Caco-2 (cell line): ENCODE data around the gene ABCC3. TPM values are rescaled to one million over a fixed set of nuclear protein-coding genes. Genes with fewer than 3 reads are reported as not detected.

Experiments used
- BruUV-seq: library from RNA; stranded (reverse); fragments of 400-500 nt; replicated peaks from 2 replicates; lab custom pipeline; 2021; lab: Mats Ljungman, UMichigan
- CTCF ChIA-PET: fragments of 300-600 bp; sonication (Branson Sonifier 250); formaldehyde crosslinking; loops from one replicate; lab custom pipeline; 2022; ENCODE audit warnings: antibody characterized with exemption; lab: Charles Lee
- POLR2A ChIA-PET: fragments of 300-600 bp; sonication (Branson Sonifier 250); formaldehyde crosslinking; loops from one replicate; lab custom pipeline; 2022; ENCODE audit warnings: antibody characterized with exemption; lab: Charles Lee
- DNase-seq, 2 experiments: peaks; one replicate each; pipeline versions ENCODE4 v3.0.0 to v3.0.0-alpha.2; 2020 to 2022
- H3K27me3 ChIP-seq: replicated peaks from 2 replicates; pipeline ENCODE4 v1.6.0; 2011; ENCODE audit warnings: low read length; ENCODE audit not compliant: control insufficient read depth, insufficient read depth
- H3K36me3 ChIP-seq: 2 replicates; pipeline ENCODE4 v1.5.1; 2011; ENCODE audit warnings: low read length; ENCODE audit not compliant: control insufficient read depth, insufficient read depth
- H3K4me1 ChIP-seq: fragments of 250-450 bp; sonication (Bioruptor Pico); 2 replicates; pipeline ENCODE4 v1.5.1; 2020; ENCODE audit warnings: mild to moderate bottlenecking
- H3K4me3 ChIP-seq: 2 replicates; pipeline ENCODE4 v1.5.1; 2011; ENCODE audit warnings: low read depth, mild to moderate bottlenecking, control low read depth, low read length
- H3K9me3 ChIP-seq: fragments of 250-450 bp; sonication (Bioruptor Pico); 2 replicates; pipeline ENCODE4 v1.5.1; 2020; ENCODE audit warnings: mild to moderate bottlenecking, moderate library complexity
- H3K27ac Mint-ChIP-seq: one replicate; pipeline ENCODE4 v1.8.0; 2022; ENCODE audit warnings: mixed read lengths; ENCODE audit not compliant: unreplicated experiment
- H3K27me3 Mint-ChIP-seq: one replicate; pipeline ENCODE4 v1.8.0; 2022; ENCODE audit warnings: mixed read lengths; ENCODE audit not compliant: insufficient read depth, unreplicated experiment
- H3K36me3 Mint-ChIP-seq: one replicate; pipeline ENCODE4 v1.8.0; 2022; ENCODE audit warnings: mild to moderate bottlenecking, mixed read lengths; ENCODE audit not compliant: insufficient read depth, unreplicated experiment
- H3K4me1 Mint-ChIP-seq: one replicate; pipeline ENCODE4 v1.8.0; 2022; ENCODE audit warnings: low read depth, mixed read lengths; ENCODE audit not compliant: unreplicated experiment
- H3K4me3 Mint-ChIP-seq: one replicate; pipeline ENCODE4 v1.8.0; 2022; ENCODE audit warnings: mild to moderate bottlenecking, moderate library complexity, mixed read lengths; ENCODE audit not compliant: unreplicated experiment
- H3K9me3 Mint-ChIP-seq: one replicate; pipeline ENCODE4 v1.8.0; 2022; ENCODE audit warnings: mixed read lengths; ENCODE audit not compliant: unreplicated experiment
- CTCF ChIP-seq, 2 experiments: fragments of 200-600 bp in 1 of 2; IDR thresholded peaks; 1 replicate in 1 of 2; 2 replicates in 1 of 2; pipeline versions ENCODE4 v1.5.1 to v1.8.0; 2011 to 2022; ENCODE audit warnings: antibody characterized with exemption in 1 of 2, control low read depth in 1 of 2, inconsistent platforms in 1 of 2, low read depth in 1 of 2, low read length in 1 of 2, mild to moderate bottlenecking in 1 of 2, moderate library complexity in 1 of 2; ENCODE audit not compliant: insufficient read depth in 1 of 2, severe bottlenecking in 1 of 2, unreplicated experiment in 1 of 2
- intact Hi-C: fragments of 100-400 bp; cut with micrococcal nuclease; formaldehyde crosslinking; loops from one replicate; pipeline ENCODE4 v1.10.0; 2022; ENCODE audit not compliant: unreplicated experiment
- total RNA-seq: library from RNA; stranded (reverse); gene quantifications from 2 replicates; pipeline ENCODE4 v1.2.3, GENCODE V29; 2022

Gene ABCC3
- total RNA-seq, 1 experiment from 2014 or later = 45.6 TPM

- ChIA-PET POLR2A (no interaction called here), CTCF (no interaction called here)
- intact Hi-C loops = loop anchor here (2.0 kb wide), 1 partner anchor 46 kb away; no protein-coding TSS in a partner anchor
- H3K36me3 Mint-ChIP-seq = peaks cover 6% of the 10 kb centered on the region
- H3K4me3 ChIP-seq = no peak overlapping the region
- no peak for TF ChIP-seq CTCF (IDR thresholded peaks at IDR 0.05; ENCODE audit: insufficient read depth in 1 of 2, low read depth in 1 of 2, low read length in 1 of 2, severe bottlenecking in 1 of 2, unreplicated experiment in 1 of 2)
- no peaks in the 10 kb centered on the region for H3K4me1 ChIP-seq
- no peaks in the 10 kb centered on the region for H3K36me3 ChIP-seq
- no TSS peak for BruUV-seq
- no peak overlapping the region for H3K27ac Mint-ChIP-seq
- no peaks in the 10 kb centered on the region for H3K27me3 ChIP-seq
- DNase-seq = no peak
- no peak overlapping the region for H3K4me3 Mint-ChIP-seq
- peaks cover 7% of the 10 kb centered on the region for H3K4me1 Mint-ChIP-seq
- H3K27me3 Mint-ChIP-seq = peaks cover 6% of the 10 kb centered on the region
- no peaks in the 10 kb centered on the region for H3K9me3 ChIP-seq
- no peaks in the 10 kb centered on the region for H3K9me3 Mint-ChIP-seq
Observed at GRCh38 chr17:50602836-50603235, 31.8 kb upstream of the ABCC3 start.

- no peaks in the 10 kb centered on the region for H3K9me3 Mint-ChIP-seq
- intact Hi-C loops = loop anchor here (2.0 kb wide), 1 partner anchor 47 kb away; no protein-coding TSS in a partner anchor
- Histone ChIP-seq H3K9me3 (no peaks in the 10 kb centered on the region), H3K4me3 (no peak overlapping the region), H3K36me3 (no peaks in the 10 kb centered on the region), H3K4me1 (no peaks in the 10 kb centered on the region), H3K27me3 (no peaks in the 10 kb centered on the region)
- CTCF ChIA-PET = interaction anchor here (0.6 to 1.4 kb wide), 2 partner anchors 23 to 80 kb away, joined by 3 read pairs; no protein-coding TSS in a partner anchor
- POLR2A ChIA-PET = no interaction called here
- H3K4me3 Mint-ChIP-seq = no peak overlapping the region
- no TSS peak for BruUV-seq
- peaks cover 7% of the 10 kb centered on the region for H3K4me1 Mint-ChIP-seq
- peaks cover 6% of the 10 kb centered on the region for H3K27me3 Mint-ChIP-seq
- H3K27ac Mint-ChIP-seq = no peak overlapping the region
- peak; percentile 61 to 66 for TF ChIP-seq CTCF (IDR thresholded peaks at IDR 0.05; ENCODE audit: insufficient read depth in 1 of 2, low read depth in 1 of 2, low read length in 1 of 2, severe bottlenecking in 1 of 2, unreplicated experiment in 1 of 2)
- peak; percentile 66 to 75 for DNase-seq
- peaks cover 6% of the 10 kb centered on the region for H3K36me3 Mint-ChIP-seq
Observed at GRCh38 chr17:50603340-50603739, 31.3 kb upstream of the ABCC3 start.

- H3K27me3 ChIP-seq = no peaks in the 10 kb centered on the region
- CTCF ChIA-PET = interaction anchor here (0.6 to 1.4 kb wide), 7 partner anchors 13 to 102 kb away, joined by 3 to 5 read pairs (median 3); no protein-coding TSS in a partner anchor
Observed at GRCh38 chr17:50604513-50604912, 30.2 kb upstream of the ABCC3 start.

More at GRCh38 chr17:50604513-50604912, 30.2 kb upstream of the ABCC3 start:
- H3K36me3 Mint-ChIP-seq = peaks cover 6% of the 10 kb centered on the region
- Histone ChIP-seq H3K9me3 (no peaks in the 10 kb centered on the region), H3K36me3 (no peaks in the 10 kb centered on the region), H3K4me1 (no peaks in the 10 kb centered on the region), H3K4me3 (no peak overlapping the region)
- no peak overlapping the region for H3K4me3 Mint-ChIP-seq
- no peak overlapping the region for H3K27ac Mint-ChIP-seq
- intact Hi-C loops = no loop called here
- no peaks in the 10 kb centered on the region for H3K9me3 Mint-ChIP-seq
- peaks cover 6% of the 10 kb centered on the region for H3K27me3 Mint-ChIP-seq
- no TSS peak for BruUV-seq
- no peak for TF ChIP-seq CTCF (IDR thresholded peaks at IDR 0.05; ENCODE audit: insufficient read depth in 1 of 2, low read depth in 1 of 2, low read length in 1 of 2, severe bottlenecking in 1 of 2, unreplicated experiment in 1 of 2)
- peaks cover 7% of the 10 kb centered on the region for H3K4me1 Mint-ChIP-seq
- POLR2A ChIA-PET = no interaction called here
- no peak for DNase-seq
